Hepatocyte (in vitro differentiated cells): Measurements from ENCODE around the gene GTSF1L. TPM values are rescaled to one million over a fixed set of nuclear protein-coding genes. Genes with fewer than 3 reads are reported as not detected.

Experiments
- DNase-seq: peaks from one replicate; pipeline ENCODE4 v3.0.0-alpha.2; 2016; ENCODE audit warnings: low spot score
- H2AFZ ChIP-seq: fragments of 200-600 bp; sonication (generic); 2 replicates; pipeline ENCODE4 v1.6.0; 2016; ENCODE audit warnings: antibody characterized with exemption, mild to moderate bottlenecking
- H3K27ac ChIP-seq: fragments of 200-600 bp; sonication (generic); 2 replicates; pipeline ENCODE4 v1.5.1; 2016; ENCODE audit warnings: mild to moderate bottlenecking
- H3K27me3 ChIP-seq: fragments of 200-600 bp; sonication (generic); 2 replicates; pipeline ENCODE4 v1.6.1; 2016
- H3K36me3 ChIP-seq: fragments of 200-600 bp; sonication (generic); replicated peaks from 2 replicates; pipeline ENCODE4 v1.5.1; 2016; ENCODE audit warnings: low read depth; ENCODE audit not compliant: insufficient read depth
- H3K4me1 ChIP-seq: fragments of 200-600 bp; sonication (generic); 2 replicates; pipeline ENCODE4 v1.5.1; 2016; ENCODE audit warnings: mild to moderate bottlenecking, moderate library complexity; ENCODE audit not compliant: insufficient read depth
- H3K4me2 ChIP-seq: fragments of 200-600 bp; sonication (generic); 2 replicates; pipeline ENCODE4 v1.6.0; 2016
- H3K4me3 ChIP-seq: fragments of 200-600 bp; sonication (generic); 2 replicates; pipeline ENCODE4 v1.5.1; 2016; ENCODE audit warnings: mild to moderate bottlenecking
- H3K79me2 ChIP-seq: fragments of 200-600 bp; sonication (generic); 2 replicates; pipeline ENCODE4 v1.6.0; 2017; ENCODE audit warnings: mild to moderate bottlenecking
- H3K9me2 ChIP-seq: fragments of 200-600 bp; sonication (generic); replicated peaks from 2 replicates; pipeline ENCODE4 v1.6.0; 2017; ENCODE audit warnings: mild to moderate bottlenecking; ENCODE audit not compliant: insufficient read depth
- H3K9me3 ChIP-seq: fragments of 200-600 bp; sonication (generic); 2 replicates; pipeline ENCODE4 v1.5.1; 2016; ENCODE audit warnings: low read depth, mild to moderate bottlenecking
- H4K20me1 ChIP-seq: fragments of 200-600 bp; sonication (generic); 2 replicates; pipeline ENCODE4 v1.6.0; 2016; ENCODE audit warnings: mild to moderate bottlenecking; ENCODE audit not compliant: insufficient read depth, poor library complexity, severe bottlenecking
- EZH2 ChIP-seq: fragments of 200-600 bp; sonication (generic); IDR thresholded peaks from 2 replicates; pipeline ENCODE4 v1.6.1; 2016; ENCODE audit warnings: antibody characterized with exemption, mild to moderate bottlenecking, borderline replicate concordance
- EZH2phosphoT487 ChIP-seq: fragments of 200-600 bp; sonication (generic); IDR thresholded peaks from one replicate; pipeline ENCODE4 v1.6.1; 2018; ENCODE audit warnings: antibody characterized with exemption, mild to moderate bottlenecking, low read depth, moderate library complexity; ENCODE audit not compliant: unreplicated experiment, severe bottlenecking
- WGBS: methylation state at CpG from one replicate; pipeline ENCODE4 v1.1.6; 2016; ENCODE audit warnings: low lambda C conversion rate; ENCODE audit errors: missing lambda C conversion rate; 5-methylcytosine and 5-hydroxymethylcytosine counted together
- polyA plus RNA-seq: library from polyadenylated mRNA; unstranded; fragments of >200 nt; fragmentation: Nextera tagmentation; extraction: Ambion mirVana; gene quantifications from 2 replicates; pipeline ENCODE4 v1.2.1, GENCODE V29; 2016
- total RNA-seq: library from RNA; depleted of rRNA; stranded (reverse); fragments of >200 nt; gene quantifications from 2 replicates; pipeline ENCODE4 v1.2.3, GENCODE V29; 2014
- TF ChIP-seq, protein P1 (sequence below): fragments of 200-600 bp; sonication (generic); IDR thresholded peaks from 2 replicates; pipeline ENCODE4 v1.5.1; 2016; ENCODE audit warnings: antibody characterized with exemption, mild to moderate bottlenecking; ENCODE audit not compliant: poor library complexity

Gene GTSF1L
- total RNA-seq (not detected in 2 replicates), polyA plus RNA-seq (not detected in 2 replicates)

DNA sequence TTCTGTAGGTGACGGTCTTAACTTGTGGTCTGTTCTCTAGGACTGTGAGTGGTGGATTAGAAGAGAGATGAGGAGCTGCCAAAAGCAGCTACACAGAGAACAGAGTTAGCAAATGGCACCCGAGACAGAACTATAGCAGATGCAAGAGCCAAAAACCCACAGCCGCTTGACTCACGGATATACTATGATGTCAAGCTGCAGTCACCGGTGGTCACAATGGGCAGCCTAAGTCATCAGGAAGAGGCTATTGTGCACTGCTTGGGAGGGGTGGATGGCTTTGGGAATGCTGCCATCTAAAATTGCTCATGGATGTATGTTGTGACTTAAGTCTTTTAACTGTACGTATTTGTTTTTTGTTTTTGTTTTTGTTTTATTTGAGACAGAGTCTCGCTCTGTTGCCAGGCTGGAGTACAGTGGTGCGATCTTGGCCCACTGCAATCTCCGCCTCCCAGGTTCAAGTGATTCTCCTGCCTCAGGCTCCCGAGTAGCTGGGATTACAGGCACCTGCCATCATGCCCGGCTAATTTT, at the start of gene GTSF1L:
Gene GTSF1L, minus strand, starts transcription at position 192 of the 528 bp plus-strand sequence. CDS start 308 bp downstream, outside the sequence.
- Histone ChIP-seq H3K4me2 (no peak within 1 kb of the TSS), H3K79me2 (no peaks in the 10 kb centered on the region), H3K4me1 (no peaks in the 10 kb centered on the region), H3K27me3 (no peaks in the 10 kb centered on the region), H4K20me1 (no peaks in the 10 kb centered on the region), H3K4me3 (no peak within 1 kb of the TSS), H3K27ac (no peak within 1 kb of the TSS), H3K9me2 (no peaks in the 10 kb centered on the region), H3K36me3 (no peaks in the 10 kb centered on the region), H2AFZ (no peak within 1 kb of the TSS), H3K9me3 (no peaks in the 10 kb centered on the region)
- TF ChIP-seq, protein P1, sequence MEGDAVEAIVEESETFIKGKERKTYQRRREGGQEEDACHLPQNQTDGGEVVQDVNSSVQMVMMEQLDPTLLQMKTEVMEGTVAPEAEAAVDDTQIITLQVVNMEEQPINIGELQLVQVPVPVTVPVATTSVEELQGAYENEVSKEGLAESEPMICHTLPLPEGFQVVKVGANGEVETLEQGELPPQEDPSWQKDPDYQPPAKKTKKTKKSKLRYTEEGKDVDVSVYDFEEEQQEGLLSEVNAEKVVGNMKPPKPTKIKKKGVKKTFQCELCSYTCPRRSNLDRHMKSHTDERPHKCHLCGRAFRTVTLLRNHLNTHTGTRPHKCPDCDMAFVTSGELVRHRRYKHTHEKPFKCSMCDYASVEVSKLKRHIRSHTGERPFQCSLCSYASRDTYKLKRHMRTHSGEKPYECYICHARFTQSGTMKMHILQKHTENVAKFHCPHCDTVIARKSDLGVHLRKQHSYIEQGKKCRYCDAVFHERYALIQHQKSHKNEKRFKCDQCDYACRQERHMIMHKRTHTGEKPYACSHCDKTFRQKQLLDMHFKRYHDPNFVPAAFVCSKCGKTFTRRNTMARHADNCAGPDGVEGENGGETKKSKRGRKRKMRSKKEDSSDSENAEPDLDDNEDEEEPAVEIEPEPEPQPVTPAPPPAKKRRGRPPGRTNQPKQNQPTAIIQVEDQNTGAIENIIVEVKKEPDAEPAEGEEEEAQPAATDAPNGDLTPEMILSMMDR: no peak
- TF ChIP-seq EZH2phosphoT487: no peak
- no peak for TF ChIP-seq EZH2
- 89% methylated on average over 11 of the region's 11 CpGs for WGBS
- no peak for DNase-seq

GRCh38 chr20:43774754-43775153, 48.0 kb upstream of the GTSF1L start:
- no peak overlapping the region for H2AFZ ChIP-seq
- H3K4me2 ChIP-seq: no peak overlapping the region
- WGBS: 89% methylated on average over 10 of the region's 10 CpGs
- H4K20me1 ChIP-seq: no peaks in the 10 kb centered on the region
- H3K36me3 ChIP-seq: no peaks in the 10 kb centered on the region
- no peaks in the 10 kb centered on the region for H3K4me1 ChIP-seq
- H3K9me3 ChIP-seq: no peaks in the 10 kb centered on the region
- H3K27me3 ChIP-seq: no peaks in the 10 kb centered on the region
- H3K4me3 ChIP-seq: no peak overlapping the region
- H3K27ac ChIP-seq: no peak overlapping the region
- no peaks in the 10 kb centered on the region for H3K79me2 ChIP-seq
- no peak for DNase-seq
- no peak for TF ChIP-seq EZH2
- TF ChIP-seq EZH2phosphoT487: no peak
- TF ChIP-seq, protein P1: no peak
- H3K9me2 ChIP-seq: no peaks in the 10 kb centered on the region

DNA sequence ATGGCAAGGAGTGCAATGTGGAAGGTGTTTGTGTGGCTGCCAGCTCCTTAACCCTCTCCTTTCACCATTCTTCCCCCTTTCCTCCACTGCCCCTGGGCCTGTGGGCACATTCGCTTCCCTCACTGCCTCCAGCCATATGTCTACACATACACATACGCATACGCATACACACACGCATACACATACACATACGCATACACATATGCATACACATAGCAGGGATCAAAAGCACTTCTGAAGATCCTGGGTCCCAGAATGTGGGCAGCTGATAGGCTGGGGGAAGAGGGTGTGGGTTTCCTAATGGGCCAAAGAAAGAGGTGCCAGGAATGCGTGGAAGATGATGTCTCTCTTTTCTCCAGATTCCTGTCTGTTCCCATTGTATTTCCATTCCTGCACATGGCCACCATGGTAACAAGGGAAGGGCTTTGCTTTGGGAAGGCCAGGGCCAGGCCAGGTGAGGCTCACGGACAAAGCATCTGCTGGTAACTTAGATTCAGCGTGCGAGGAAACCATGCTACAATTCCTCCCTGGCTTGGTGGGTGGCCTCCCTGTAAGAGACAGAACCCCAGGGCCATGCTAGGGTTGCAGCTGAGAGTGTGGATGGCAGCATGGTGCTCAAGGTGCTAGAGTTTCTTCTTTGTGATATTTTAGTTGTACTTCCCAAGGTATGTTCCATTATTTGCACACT, 44.8 kb upstream of the GTSF1L start:
- H3K4me1 ChIP-seq: no peaks in the 10 kb centered on the region
- no peak overlapping the region for H3K27ac ChIP-seq
- H2AFZ ChIP-seq: no peak overlapping the region
- H3K4me2 ChIP-seq: no peak overlapping the region
- no peaks in the 10 kb centered on the region for H3K9me2 ChIP-seq
- H3K27me3 ChIP-seq: peaks cover 2% of the 10 kb centered on the region
- no peaks in the 10 kb centered on the region for H3K9me3 ChIP-seq
- DNase-seq: no peak
- no peaks in the 10 kb centered on the region for H4K20me1 ChIP-seq
- no peaks in the 10 kb centered on the region for H3K36me3 ChIP-seq
- H3K79me2 ChIP-seq: no peaks in the 10 kb centered on the region
- WGBS: 92% methylated on average over 9 of the region's 9 CpGs
- H3K4me3 ChIP-seq: no peak overlapping the region
- TF ChIP-seq EZH2phosphoT487 (no peak), EZH2 (no peak)
- TF ChIP-seq, protein P1: no peak
